Measurements from ENCODE around the gene B4GALT5. TPM values are rescaled to one million over a fixed set of nuclear protein-coding genes. Genes with fewer than 3 reads are reported as not detected.

B4GALT5 gene
- polyA plus RNA-seq, 1 experiment: 32.5 TPM

DNA sequence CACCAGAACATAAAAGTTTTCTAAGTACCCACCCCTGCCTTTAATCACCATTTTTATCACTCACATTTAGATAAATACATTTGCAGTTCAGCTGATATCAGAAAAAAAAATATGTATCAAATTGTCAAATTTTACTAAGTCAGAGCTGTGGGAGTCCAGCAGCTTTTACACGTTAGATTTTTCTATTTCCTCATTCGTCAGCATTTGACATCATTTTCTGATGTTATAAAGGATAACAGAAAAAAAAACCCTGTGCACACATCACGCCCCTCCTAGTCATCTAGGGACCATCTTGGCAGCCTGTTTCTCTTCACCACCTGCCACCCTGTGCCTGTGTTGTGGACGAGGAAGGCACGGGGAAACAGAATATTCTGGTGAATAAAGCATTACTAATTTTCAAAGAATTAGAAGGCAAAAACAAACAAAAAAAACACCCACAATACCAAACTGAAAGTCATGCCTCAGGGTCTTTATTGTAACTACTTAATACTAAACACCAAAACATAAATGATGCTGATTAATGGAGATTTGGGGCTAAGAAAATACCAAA lies 12.4 kb downstream of the B4GALT5 start:
- TF ChIP-seq, protein P1, sequence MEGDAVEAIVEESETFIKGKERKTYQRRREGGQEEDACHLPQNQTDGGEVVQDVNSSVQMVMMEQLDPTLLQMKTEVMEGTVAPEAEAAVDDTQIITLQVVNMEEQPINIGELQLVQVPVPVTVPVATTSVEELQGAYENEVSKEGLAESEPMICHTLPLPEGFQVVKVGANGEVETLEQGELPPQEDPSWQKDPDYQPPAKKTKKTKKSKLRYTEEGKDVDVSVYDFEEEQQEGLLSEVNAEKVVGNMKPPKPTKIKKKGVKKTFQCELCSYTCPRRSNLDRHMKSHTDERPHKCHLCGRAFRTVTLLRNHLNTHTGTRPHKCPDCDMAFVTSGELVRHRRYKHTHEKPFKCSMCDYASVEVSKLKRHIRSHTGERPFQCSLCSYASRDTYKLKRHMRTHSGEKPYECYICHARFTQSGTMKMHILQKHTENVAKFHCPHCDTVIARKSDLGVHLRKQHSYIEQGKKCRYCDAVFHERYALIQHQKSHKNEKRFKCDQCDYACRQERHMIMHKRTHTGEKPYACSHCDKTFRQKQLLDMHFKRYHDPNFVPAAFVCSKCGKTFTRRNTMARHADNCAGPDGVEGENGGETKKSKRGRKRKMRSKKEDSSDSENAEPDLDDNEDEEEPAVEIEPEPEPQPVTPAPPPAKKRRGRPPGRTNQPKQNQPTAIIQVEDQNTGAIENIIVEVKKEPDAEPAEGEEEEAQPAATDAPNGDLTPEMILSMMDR (IDR thresholded peaks at IDR 0.05; ENCODE audit: low read depth, low read length): no peak
- CTCF ChIA-PET: interaction anchor here (1.3 kb wide), 1 partner anchor 145 kb away, joined by 6 read pairs; no protein-coding TSS in a partner anchor
- no peaks in the 10 kb centered on the region for H3K27me3 ChIP-seq (ENCODE audit: control insufficient read depth, insufficient read depth, low read length)
- POLR2A ChIA-PET: no interaction called here
- no peaks in the 10 kb centered on the region for H3K9me3 ChIP-seq (ENCODE audit: control insufficient read depth, insufficient read depth, low read length)
- DNase-seq (ENCODE audit: low read depth, low spot score): no peak
- H3K4me3 ChIP-seq (ENCODE audit: low read depth, low read length): no peak overlapping the region
- no peak overlapping the region for H3K27ac ChIP-seq (ENCODE audit: low read depth, low read length)

DNA sequence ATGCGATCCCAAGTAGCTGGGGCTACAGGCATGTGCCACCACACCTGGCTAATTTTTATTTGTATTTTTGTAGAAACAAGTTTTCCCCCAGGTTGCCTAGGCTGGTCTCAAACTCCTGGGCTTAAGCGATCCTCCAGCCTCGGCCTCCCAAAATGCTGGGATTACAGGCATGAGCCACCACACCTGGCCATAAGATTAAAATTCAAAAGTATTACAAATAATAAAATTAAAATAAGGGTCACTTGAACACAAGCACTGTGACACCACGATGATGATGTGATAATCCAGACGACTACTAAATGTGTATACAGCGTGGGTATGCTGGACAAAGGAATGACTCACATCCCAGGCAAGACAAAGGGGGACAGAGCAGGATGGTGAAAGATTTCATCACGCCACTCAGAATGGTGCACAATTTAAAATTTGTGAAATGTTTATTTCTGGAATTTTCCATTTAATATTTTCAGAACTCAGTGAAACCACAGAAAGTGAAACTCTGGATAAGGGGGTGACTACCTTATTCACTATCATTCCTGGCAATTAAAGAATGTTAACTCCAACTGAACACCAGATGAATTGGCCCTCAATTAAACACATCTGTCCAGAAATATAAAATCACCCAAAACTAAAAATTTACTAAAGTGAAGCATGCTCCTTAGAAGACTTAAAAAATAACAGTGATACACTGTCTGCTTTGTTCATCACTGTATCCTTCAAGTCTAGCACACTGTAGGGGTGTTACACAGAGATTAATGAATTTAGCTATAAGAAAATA lies 13.1 kb downstream of the B4GALT5 start:
- H3K9me3 ChIP-seq (ENCODE audit: control insufficient read depth, insufficient read depth, low read length): no peaks in the 10 kb centered on the region
- ChIA-PET POLR2A (interaction anchor here (0.6 kb wide), 1 partner anchor 9 kb away, joined by 3 read pairs; no protein-coding TSS in a partner anchor), CTCF (interaction anchor here (1.0 to 1.3 kb wide), 2 partner anchors 145 to 146 kb away, joined by 3 to 6 read pairs; no protein-coding TSS in a partner anchor)
- no peak overlapping the region for H3K4me3 ChIP-seq (ENCODE audit: low read depth, low read length)
- peak overlapping the region; percentile 59 for H3K27ac ChIP-seq (ENCODE audit: low read depth, low read length)
- TF ChIP-seq, protein P1 (IDR thresholded peaks at IDR 0.05; ENCODE audit: low read depth, low read length): no peak
- no peak for DNase-seq (ENCODE audit: low read depth, low spot score)
- H3K27me3 ChIP-seq (ENCODE audit: control insufficient read depth, insufficient read depth, low read length): no peaks in the 10 kb centered on the region

DNA sequence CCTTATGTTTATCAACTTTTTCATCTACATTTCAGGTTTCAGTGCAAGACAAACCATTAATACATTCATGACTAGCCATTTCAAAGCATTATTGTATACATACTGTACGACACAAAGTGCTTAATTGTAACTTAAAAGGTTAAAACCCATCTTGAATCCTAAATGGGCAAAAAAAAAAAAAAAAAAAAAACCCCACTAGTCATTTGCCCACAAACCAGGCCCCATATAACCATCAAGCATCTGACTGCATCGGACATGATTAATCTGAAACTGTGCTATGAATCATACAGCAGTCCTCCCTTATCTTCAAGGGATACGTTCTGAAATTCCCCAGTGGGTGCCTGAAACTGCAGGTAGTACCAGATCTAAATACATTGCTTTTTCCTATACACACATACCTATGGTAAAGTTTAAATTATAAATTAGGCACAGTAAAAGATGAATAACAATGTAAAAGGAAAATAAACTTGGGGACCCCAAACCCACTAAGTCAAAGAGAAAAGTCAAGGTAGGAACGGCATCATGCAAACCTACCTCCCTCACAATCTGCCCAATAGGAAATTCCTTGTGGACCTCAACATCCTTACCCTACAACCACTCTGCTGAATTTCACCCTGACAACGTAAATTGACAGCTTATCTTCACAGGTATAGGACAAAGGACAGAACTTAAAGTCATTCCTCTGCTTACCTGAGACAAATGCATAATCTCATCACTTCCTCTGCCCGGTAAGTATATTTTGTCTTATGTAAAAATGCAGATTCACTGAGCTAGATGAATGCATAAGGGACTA lies 14.3 kb downstream of the B4GALT5 start:
- POLR2A ChIA-PET: interaction anchor here (0.6 to 0.7 kb wide), 2 partner anchors 9 to 10 kb away, joined by 3 read pairs; no protein-coding TSS in a partner anchor
- DNase-seq (ENCODE audit: low read depth, low spot score): no peak
- Histone ChIP-seq H3K27me3 (ENCODE audit: control insufficient read depth, insufficient read depth, low read length) (no peaks in the 10 kb centered on the region), H3K9me3 (ENCODE audit: control insufficient read depth, insufficient read depth, low read length) (no peaks in the 10 kb centered on the region), H3K27ac (ENCODE audit: low read depth, low read length) (no peak overlapping the region), H3K4me3 (ENCODE audit: low read depth, low read length) (no peak overlapping the region)
- TF ChIP-seq, protein P1 (IDR thresholded peaks at IDR 0.05; ENCODE audit: low read depth, low read length): no peak
- CTCF ChIA-PET: interaction anchor here (0.6 to 1.0 kb wide), 2 partner anchors 142 to 147 kb away, joined by 3 to 8 read pairs; no protein-coding TSS in a partner anchor

DNA sequence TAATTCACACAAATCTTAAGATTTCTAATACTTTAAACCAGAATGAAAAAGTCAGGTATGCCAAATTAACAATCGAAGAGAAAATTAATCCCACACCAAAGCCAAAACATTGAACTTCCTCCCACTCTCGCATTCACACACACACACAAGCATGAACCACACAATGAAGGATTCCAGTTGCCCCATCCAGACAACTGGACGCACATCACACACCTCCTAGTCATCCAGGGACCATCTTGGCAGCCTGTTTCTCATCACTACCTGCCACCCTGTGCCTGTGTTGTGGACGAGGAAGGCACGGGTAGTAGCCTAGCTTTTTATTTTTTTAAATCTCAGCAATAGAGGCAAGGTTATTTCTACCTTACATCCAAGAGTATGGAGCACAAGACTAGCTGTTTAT lies 15.2 kb downstream of the B4GALT5 start:
- ChIA-PET CTCF (interaction anchor here (0.6 kb wide), 1 partner anchor 143 kb away, joined by 8 read pairs; no protein-coding TSS in a partner anchor), POLR2A (interaction anchor here (0.7 kb wide), 1 partner anchor 10 kb away, joined by 3 read pairs; no protein-coding TSS in a partner anchor)
- Histone ChIP-seq H3K27ac (ENCODE audit: low read depth, low read length) (no peak overlapping the region), H3K9me3 (ENCODE audit: control insufficient read depth, insufficient read depth, low read length) (no peaks in the 10 kb centered on the region), H3K27me3 (ENCODE audit: control insufficient read depth, insufficient read depth, low read length) (no peaks in the 10 kb centered on the region), H3K4me3 (ENCODE audit: low read depth, low read length) (no peak overlapping the region)
- DNase-seq (ENCODE audit: low read depth, low spot score): no peak
- TF ChIP-seq, protein P1 (IDR thresholded peaks at IDR 0.05; ENCODE audit: low read depth, low read length): no peak
